Vagina (tissue), 2 donors: ENCODE results near the gene ASTL. TPM values are rescaled to one million over a fixed set of nuclear protein-coding genes. Genes with fewer than 3 reads are reported as not detected.

ENCODE experiments used
- DNase-seq, 2 donors: peaks; one replicate each; pipeline ENCODE4 v3.0.0-alpha.2; 2017; ENCODE audit errors: extremely low spot score in 2 of 2
- H3K27ac ChIP-seq: fragments of 200-600 bp; sonication (generic); one replicate; pipeline ENCODE4 v1.5.1; 2019
- H3K27me3 ChIP-seq: fragments of 200-600 bp; sonication (generic); one replicate; pipeline ENCODE4 v1.5.1; 2019
- H3K36me3 ChIP-seq, 2 donors: fragments of 200-600 bp; sonication (generic); one replicate each; pipeline ENCODE4 v1.5.1; 2017 to 2019
- H3K4me1 ChIP-seq: fragments of 200-600 bp; sonication (generic); one replicate; pipeline ENCODE4 v1.5.1; 2019
- H3K4me3 ChIP-seq, 2 donors: fragments of 200-600 bp; sonication (generic); 1 replicate in 1 of 2; 2 replicates in 1 of 2; pipeline ENCODE4 v1.5.1; 2016 to 2019
- H3K9me3 ChIP-seq: fragments of 200-600 bp; sonication (generic); one replicate; pipeline ENCODE4 v1.5.1; 2019
- POLR2A ChIP-seq, 2 donors: fragments of 450-650 bp; IDR thresholded peaks; one replicate each; pipeline ENCODE4 v1.6.1; 2017; ENCODE audit warnings: antibody characterized with exemption in 2 of 2, mild to moderate bottlenecking in 2 of 2, moderate library complexity in 2 of 2
- POLR2AphosphoS5 ChIP-seq, 2 donors: sonication (generic); formaldehyde crosslinking; IDR thresholded peaks; one replicate each; pipeline ENCODE4 v1.9.0; 2017; ENCODE audit warnings: antibody characterized with exemption in 2 of 2, mild to moderate bottlenecking in 2 of 2, low read depth in 1 of 2; ENCODE audit not compliant: insufficient read depth in 1 of 2
- intact Hi-C: fragments of 100-400 bp; cut with DNase I; formaldehyde crosslinking; loops from one replicate; pipeline ENCODE4 v1.15.1; 2023
- total RNA-seq: library from RNA; depleted of rRNA; stranded (reverse); fragments of >200 nt; gene quantifications from one replicate; pipeline ENCODE4 v1.2.3, GENCODE V29; 2016
- TF ChIP-seq, protein P1 (sequence below), 3 experiments: fragments of 450-650 bp in 2 of 3; fragments of 200-600 bp in 1 of 3; sonication (generic) in 1 of 3; IDR thresholded peaks; one replicate each; pipeline ENCODE4 v1.5.1; 2017 to 2019; ENCODE audit warnings: antibody characterized with exemption in 3 of 3, mild to moderate bottlenecking in 2 of 3, moderate library complexity in 2 of 3

ASTL gene
- total RNA-seq, 1 donor from 2014 or later, result not detected

DNA sequence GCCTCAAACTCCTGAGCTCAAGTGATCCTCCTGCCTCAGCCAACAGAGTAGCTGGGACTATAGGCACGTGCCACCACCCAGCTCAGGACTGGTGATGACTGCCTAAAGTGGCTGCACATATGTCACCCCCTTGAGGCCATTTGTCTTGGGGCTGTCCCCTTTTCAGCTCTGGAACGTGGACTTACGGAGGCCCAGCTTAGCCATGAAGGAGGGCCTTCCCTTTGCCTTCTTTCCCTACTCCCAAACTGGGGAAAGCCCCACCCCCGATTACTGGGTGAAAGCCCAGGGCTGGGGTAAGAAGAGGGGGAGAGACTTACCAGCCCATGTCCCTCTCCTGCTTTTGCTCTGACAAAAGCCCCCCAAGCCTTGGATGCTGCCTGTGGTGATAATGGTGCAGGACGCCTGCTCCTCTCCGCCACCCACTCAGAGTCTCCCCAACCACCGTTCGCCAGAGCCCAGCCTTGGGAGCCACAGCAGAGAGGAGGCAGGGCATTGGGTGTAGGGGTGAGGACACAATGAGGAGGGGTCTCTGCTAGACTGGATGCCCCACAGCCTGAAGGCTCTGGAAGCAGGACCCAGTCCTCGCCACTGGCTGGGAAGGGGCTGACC, 9.4 kb upstream of the ASTL start:
- no peak for DNase-seq
- Histone ChIP-seq H3K27me3 (no peaks in the 10 kb centered on the region), H3K9me3 (no peaks in the 10 kb centered on the region), H3K36me3 (no peaks in the 10 kb centered on the region), H3K27ac (peak overlapping the region; percentile 44), H3K4me3 (no peak overlapping the region), H3K4me1 (peaks cover 17% of the 10 kb centered on the region)
- intact Hi-C loops, result no loop called here
- TF ChIP-seq, protein P1, sequence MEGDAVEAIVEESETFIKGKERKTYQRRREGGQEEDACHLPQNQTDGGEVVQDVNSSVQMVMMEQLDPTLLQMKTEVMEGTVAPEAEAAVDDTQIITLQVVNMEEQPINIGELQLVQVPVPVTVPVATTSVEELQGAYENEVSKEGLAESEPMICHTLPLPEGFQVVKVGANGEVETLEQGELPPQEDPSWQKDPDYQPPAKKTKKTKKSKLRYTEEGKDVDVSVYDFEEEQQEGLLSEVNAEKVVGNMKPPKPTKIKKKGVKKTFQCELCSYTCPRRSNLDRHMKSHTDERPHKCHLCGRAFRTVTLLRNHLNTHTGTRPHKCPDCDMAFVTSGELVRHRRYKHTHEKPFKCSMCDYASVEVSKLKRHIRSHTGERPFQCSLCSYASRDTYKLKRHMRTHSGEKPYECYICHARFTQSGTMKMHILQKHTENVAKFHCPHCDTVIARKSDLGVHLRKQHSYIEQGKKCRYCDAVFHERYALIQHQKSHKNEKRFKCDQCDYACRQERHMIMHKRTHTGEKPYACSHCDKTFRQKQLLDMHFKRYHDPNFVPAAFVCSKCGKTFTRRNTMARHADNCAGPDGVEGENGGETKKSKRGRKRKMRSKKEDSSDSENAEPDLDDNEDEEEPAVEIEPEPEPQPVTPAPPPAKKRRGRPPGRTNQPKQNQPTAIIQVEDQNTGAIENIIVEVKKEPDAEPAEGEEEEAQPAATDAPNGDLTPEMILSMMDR (IDR thresholded peaks at IDR 0.05), result no peak
- TF ChIP-seq POLR2A (IDR thresholded peaks at IDR 0.05) (no peak), POLR2AphosphoS5 (IDR thresholded peaks at IDR 0.05; ENCODE audit: insufficient read depth in 1 of 2, low read depth in 1 of 2) (no peak)

DNA sequence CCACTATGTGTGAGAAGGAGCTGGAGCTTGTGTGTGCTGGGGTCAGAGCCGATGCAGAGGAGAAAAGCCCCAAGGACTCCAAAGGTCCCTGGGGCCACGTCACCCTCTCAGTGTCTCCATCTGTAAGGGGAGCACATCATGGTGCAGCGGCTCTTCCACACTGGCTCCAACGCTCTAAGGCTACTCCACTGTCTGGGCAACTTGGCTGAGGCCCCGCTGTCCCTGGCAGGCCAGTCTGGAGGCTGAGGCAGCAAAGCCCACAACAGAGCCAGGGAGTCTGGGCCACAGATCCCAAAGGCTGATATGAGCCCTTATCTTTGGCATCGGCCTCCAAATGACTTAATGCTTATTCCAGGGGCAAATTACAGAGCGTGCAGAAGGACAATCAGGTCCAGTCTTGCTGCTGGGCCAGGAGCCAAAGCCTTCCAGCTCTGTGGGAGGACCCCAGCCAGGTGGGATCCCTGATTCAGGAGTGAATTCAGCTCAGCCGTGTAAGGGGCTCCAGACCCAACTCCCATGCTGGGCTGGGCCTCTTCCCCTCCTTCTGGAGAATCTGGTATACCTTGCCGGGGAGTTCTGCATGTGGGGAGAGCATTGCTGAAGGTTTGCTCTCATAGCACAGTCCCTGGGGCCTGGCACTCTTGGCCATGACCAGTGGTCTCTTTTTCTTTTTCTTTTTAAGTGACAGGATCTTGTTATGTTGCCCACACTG, 8.7 kb upstream of the ASTL start:
- Histone ChIP-seq H3K27ac (peak overlapping the region; percentile 44), H3K4me1 (peaks cover 17% of the 10 kb centered on the region), H3K36me3 (no peaks in the 10 kb centered on the region), H3K4me3 (no peak overlapping the region), H3K9me3 (no peaks in the 10 kb centered on the region), H3K27me3 (no peaks in the 10 kb centered on the region)
- intact Hi-C loops, result no loop called here
- no peak for DNase-seq
- TF ChIP-seq POLR2AphosphoS5 (IDR thresholded peaks at IDR 0.05; ENCODE audit: insufficient read depth in 1 of 2, low read depth in 1 of 2), result no peak
- TF ChIP-seq POLR2A (IDR thresholded peaks at IDR 0.05), result no peak
- TF ChIP-seq, protein P1 (IDR thresholded peaks at IDR 0.05), result no peak

- H3K36me3 ChIP-seq, result no peaks in the 10 kb centered on the region
- H3K4me3 ChIP-seq, result no peak overlapping the region
- TF ChIP-seq POLR2AphosphoS5 (IDR thresholded peaks at IDR 0.05; ENCODE audit: insufficient read depth in 1 of 2, low read depth in 1 of 2), result peak in 1 of 2 donors; percentile 61
- no peak for TF ChIP-seq POLR2A (IDR thresholded peaks at IDR 0.05)
- TF ChIP-seq, protein P1 (IDR thresholded peaks at IDR 0.05), result no peak
- peak overlapping the region; percentile 57 for H3K27ac ChIP-seq
- no peaks in the 10 kb centered on the region for H3K9me3 ChIP-seq
- DNase-seq, result no peak
- intact Hi-C loops, result no loop called here
- peaks cover 17% of the 10 kb centered on the region for H3K4me1 ChIP-seq
- H3K27me3 ChIP-seq, result no peaks in the 10 kb centered on the region
Measured at GRCh38 chr2:96146153-96146880, 8.0 kb upstream of the ASTL start.

- TF ChIP-seq POLR2A (IDR thresholded peaks at IDR 0.05), result no peak
- no peak for TF ChIP-seq POLR2AphosphoS5 (IDR thresholded peaks at IDR 0.05; ENCODE audit: insufficient read depth in 1 of 2, low read depth in 1 of 2)
- Histone ChIP-seq H3K27ac (peak overlapping the region; percentile 57), H3K4me1 (peaks cover 17% of the 10 kb centered on the region), H3K4me3 (peak overlapping the region; percentile 45 to 52), H3K27me3 (no peaks in the 10 kb centered on the region), H3K36me3 (no peaks in the 10 kb centered on the region), H3K9me3 (no peaks in the 10 kb centered on the region)
- intact Hi-C loops, result no loop called here
- no peak for DNase-seq
Measured at GRCh38 chr2:96145848-96146152, 7.5 kb upstream of the ASTL start.

DNA sequence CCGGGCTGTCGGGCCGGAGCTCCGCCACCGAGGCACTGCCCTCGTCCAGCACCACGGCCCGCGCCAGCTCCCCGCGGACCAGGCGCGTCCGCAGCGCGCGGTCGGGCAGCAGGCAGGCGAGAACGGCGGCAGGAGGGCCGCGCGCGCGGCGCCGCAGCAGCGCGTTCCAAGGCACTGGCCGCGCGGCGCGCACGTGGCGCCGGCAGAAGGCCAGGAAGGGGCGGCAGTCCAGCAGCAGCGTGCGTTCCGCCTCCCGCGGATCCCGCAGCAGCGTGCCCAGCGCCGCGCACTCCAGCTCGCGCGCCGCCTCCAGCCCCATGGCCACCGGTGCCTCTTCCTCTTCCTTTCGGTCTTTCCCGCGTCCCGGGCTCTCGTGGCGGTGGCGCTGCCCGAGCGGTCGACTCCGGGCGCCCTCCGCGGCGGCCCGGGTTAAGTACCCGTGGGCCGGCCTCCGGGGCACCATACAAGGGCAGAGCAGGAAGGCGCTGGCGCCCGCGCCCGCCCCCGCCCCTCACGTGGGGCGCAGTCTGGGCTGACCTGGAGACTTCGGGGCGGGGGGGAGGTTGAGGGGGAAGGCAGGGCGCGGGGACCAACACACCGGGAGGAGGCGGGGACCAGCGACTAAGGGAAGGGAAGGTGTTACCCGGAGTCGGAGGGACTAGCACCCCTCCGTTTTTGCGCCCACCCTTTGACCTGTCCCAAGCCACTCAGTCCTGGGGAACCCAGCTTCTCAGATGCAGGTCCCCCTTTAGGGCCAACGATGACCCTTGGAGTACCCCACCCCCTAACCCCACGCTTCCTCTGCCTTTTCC, 6.9 kb upstream of the ASTL start, which contains the start of gene DUSP2:
Gene DUSP2 (minus strand): TSS at position 405 of the 812 bp plus-strand sequence. CDS start 86 bp downstream, at position 319.
- Histone ChIP-seq H3K27me3 (no peaks in the 10 kb centered on the region), H3K4me3 (peak within 1 kb of the TSS; percentile 45 to 52), H3K9me3 (no peaks in the 10 kb centered on the region), H3K36me3 (no peaks in the 10 kb centered on the region), H3K4me1 (peaks cover 17% of the 10 kb centered on the region), H3K27ac (peak within 1 kb of the TSS; percentile 57)
- TF ChIP-seq, protein P1 (IDR thresholded peaks at IDR 0.05), result no peak
- TF ChIP-seq POLR2A (IDR thresholded peaks at IDR 0.05), result peak in 1 of 2 donors; percentile 40
- peak in 1 of 2 donors; percentile 50 for TF ChIP-seq POLR2AphosphoS5 (IDR thresholded peaks at IDR 0.05; ENCODE audit: insufficient read depth in 1 of 2, low read depth in 1 of 2)
- intact Hi-C loops, result no loop called here
- DNase-seq, result no peak
